Measurements from ENCODE around the gene SYT6.
"Not testable (repeated sequence)": the region's sequence is repeated elsewhere in the genome, so short reads cannot be mapped to it uniquely, and the experiment has no call there.

SYT6 gene

GRCh38 chr1:114063544-114063943, 90.1 kb downstream of the SYT6 start:
- DNase-seq = no peak

DNA sequence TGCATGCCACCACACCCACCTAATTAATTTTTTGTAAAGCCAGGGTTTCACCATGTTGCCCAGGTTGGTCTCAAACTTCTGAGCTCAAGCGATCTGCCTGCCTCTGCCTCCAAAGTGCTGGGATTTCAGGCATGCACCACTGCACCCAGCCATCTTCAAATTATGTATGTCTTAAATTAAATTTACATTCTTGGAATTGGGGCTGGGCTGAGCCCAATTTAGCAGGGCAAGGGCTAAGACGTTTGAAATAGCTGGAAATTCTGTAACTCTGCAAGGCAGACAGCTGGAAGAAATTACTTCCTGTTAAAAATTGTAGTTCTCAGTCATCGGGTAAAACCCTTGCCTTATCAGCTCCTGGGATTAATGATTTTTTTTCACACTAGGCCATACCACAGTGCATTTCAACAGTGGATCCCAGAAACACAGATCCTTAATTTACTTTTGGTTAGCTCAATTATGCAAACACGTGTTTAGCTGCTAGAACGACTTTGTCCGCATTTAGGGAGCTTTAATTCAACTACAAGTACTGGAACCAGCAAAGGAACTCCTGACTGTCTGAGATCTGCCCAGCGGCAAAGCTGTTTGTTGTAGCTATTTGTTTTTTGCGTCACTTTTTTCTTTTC, 91.1 kb downstream of the SYT6 start:
- no peak for DNase-seq

DNA sequence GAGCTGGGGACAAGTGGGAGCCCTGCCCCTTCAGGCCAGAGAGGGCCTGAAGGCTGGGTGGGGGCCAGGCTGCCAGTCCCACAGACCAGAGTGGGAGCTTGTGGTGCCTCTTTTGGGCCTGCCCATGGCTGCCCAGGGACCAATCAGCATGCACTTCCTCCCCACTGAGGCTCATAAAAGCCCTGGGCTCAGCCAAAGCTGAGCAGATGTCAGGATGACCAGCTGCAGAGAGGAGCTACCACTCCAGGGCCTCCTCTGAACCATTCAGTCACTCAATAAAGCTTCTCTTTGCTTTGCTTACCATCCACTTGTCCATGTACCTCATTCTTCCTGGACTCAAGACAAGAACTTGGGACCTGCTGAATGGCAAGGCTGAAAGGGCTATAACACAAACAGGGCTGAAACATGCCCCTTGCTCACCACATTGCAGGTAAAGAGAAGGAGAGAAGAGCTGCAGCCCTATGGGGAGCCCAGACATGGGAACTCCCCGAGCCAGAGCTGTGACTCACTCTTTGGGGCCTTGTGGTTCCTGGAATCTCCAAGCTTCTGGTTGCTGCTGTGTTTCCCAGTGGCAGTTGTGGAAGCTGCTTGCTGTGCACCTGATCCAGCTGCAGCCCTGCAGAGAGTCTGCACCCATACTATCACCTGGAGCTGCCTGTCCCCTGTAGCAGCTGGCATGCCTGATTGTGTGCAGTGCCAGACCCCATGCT, 92.4 kb downstream of the SYT6 start:
- DNase-seq = no peak

- DNase-seq = not testable (repeated sequence)
These were observed 95.4 kb downstream of the SYT6 start for GRCh38 chr1:114058236-114058635.

GRCh38 chr1:114054148-114054547, 99.5 kb downstream of the SYT6 start:
- no peak for DNase-seq

DNA sequence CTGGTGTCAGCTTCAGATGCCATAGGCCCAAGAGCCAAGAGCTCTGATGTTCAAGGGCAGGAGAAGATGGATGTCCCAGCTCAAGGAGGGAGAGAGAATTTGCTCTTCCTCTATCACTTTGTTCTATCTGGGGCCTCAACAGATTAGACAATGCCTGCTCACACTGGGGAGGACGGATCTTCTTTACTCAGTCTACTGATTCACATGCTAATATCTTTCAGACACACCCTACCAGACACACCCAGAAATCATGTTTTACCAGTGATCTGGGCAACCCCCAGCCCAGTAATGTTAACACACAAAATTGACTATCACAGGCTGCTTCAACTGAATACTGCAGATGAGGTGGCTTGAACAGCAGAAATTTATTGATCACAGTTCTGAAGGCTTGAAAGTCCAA, 105.4 kb downstream of the SYT6 start:
- no peak for DNase-seq

GRCh38 chr1:114043548-114043947, 110.1 kb downstream of the SYT6 start:
- no peak for DNase-seq

DNA sequence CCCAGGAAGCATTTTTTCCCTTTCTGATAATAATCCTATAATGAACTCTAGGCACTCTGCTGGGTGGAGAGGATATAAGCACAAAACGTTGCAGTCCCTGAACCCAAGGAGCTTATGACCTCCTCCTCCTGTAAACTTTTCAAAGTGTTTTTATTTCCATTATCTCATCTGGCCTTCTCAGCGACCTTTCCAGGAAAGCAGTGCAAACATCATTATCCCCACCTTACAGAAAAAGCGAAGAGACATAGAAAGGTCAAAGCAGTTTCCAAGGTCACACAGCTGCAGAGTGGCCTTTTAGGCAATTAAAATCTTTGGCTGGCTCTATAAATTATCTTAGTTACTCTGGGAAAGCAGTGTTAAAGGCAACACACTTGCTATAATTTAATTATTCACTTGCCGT, 110.6 kb downstream of the SYT6 start:
- no peak for DNase-seq

DNA sequence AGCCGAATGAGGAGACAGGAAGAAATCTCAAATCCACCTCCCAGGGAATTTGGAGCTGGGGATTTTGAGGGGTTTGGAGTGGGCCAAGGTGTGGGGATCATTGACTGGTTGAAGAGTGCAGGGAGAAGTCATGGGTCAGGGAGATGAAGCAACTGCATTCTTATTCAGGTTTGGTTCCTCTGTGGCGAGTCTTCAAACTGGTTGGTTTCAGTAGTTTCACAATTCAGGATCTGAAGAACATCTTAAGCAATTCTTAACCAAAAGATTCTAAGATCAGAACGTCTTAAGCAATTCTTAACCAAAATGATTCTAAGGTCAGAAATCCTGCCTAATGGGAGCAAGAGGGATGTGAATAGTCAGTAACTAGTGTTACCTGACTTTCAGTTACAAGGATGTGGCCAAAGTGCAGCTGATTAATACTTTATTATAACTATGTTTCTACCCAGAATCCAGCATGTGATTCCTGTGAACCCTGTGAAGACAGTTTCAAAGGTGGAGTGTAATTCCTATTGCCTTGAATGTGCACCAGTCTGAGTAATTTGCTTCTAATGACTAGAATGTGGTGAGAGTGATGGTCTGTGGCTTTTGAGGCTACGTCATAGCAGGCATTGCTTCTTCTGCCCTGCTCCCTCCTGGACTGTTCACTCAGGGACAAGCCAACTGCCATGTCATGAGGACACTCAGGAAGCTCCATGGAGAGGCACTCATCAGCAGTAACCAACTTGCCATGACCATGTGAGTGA, 113.2 kb downstream of the SYT6 start:
- no peak for DNase-seq
